Bone marrow (tissue), 2 donors: ENCODE data around the gene MTMR1.

ENCODE experiments used
- DNase-seq, 2 donors: peaks; one replicate each; lab custom pipeline; 2025; lab: John Stamatoyannopoulos, UW

MTMR1 gene

GRCh38 chrX:150763303-150763797, 70.2 kb downstream of the MTMR1 start:
- DNase-seq = no peak

DNA sequence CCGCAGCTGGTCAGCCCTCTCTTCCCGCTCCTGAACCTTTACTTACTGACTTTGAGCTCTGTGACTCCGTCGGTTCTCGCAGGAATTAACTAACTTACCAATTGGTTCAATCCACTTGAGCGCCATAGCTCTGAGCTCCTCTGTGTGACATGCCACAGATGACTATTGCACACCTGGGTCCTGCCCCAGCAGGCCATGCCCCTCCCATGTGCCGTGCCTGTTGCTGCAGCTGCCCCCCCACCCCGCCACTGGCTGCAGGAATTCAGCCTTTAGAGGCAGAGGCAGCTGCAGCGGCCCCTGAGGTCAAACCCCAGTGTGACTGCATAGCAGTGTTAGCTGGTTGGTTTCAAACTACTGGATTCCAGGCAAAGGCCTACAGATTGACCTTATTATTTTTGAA, 70.6 kb downstream of the MTMR1 start:
- no peak for DNase-seq

GRCh38 chrX:150765237-150765636, 72.0 kb downstream of the MTMR1 start:
- DNase-seq = no peak

GRCh38 chrX:150765782-150766350, 72.7 kb downstream of the MTMR1 start:
- DNase-seq = no peak

DNA sequence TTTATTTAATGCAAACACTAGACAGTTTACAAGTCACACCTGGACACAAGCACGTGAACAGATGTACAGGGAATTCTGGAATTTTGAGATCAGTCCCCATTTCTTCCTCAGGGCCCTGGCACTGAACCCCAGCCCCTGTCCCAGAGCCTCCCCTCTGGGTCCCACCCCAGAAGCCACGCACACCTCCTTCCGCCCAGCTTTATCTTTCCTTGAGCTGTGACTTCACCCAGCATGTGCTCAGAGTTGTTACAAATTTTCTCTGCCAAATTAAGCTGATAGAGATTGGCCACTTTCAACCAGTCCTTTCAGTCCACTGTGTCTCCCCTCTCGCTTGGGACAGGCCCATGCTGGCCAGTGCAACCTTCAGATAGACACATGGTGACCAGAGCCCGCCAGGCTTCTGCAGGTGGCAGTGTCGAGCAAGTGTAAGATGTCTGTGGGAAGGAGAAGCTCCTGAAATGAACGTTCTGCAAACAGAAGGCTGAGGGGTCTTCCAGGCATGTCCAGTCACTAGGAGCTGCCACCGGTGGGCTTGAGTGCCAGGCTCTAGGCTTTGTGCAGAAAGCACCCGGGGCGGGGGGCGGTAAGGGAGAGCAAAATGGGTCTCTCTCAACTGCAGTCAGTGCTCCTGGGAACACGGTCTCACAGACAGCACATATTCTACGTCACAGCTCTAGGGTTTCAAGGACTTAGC, 73.3 kb downstream of the MTMR1 start:
- DNase-seq = no peak

GRCh38 chrX:150767045-150767395, 73.8 kb downstream of the MTMR1 start:
- DNase-seq = no peak

- peak in 1 of 2 donors; percentile 0 for DNase-seq
Measured at GRCh38 chrX:150767475-150768131, 74.4 kb downstream of the MTMR1 start.

DNA sequence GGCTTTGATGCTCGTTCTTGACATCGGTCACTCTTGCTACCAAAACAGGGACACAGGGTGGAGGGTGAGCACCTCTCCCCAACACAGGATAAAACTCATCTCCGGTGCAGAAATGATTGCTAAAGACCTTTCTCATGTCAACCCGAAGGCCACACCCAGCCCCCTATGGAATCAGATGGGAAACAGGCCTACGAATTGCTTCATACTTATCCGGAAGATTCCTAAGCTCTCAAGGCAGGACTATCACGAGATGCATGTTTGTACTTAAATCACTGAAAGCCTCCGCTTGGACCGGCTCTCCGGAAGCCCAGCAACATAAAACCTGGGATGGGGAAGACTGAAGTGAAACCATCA, 74.9 kb downstream of the MTMR1 start:
- DNase-seq = no peak

GRCh38 chrX:150768580-150769190, 75.5 kb downstream of the MTMR1 start:
- no peak for DNase-seq

DNA sequence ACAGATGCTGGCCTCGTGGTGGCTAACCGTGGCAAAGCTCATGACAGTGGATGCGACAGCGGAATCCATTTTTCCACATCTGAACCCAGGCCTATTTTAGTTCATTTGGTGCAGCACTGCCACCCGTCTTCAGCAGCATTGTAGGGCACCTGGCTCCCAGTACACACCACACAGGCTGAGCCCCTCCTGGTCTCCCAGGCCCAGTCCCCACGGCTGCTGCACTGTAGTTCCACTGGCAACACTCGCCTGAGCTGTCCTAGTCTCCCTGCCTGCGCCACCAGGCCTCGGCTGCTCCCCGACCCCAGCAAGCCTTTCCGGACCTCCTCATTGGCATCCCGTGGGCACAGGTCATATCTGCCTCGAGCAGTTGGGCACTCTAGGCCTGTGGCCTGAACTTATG, 76.2 kb downstream of the MTMR1 start:
- no peak for DNase-seq

GRCh38 chrX:150770623-150771022, 77.4 kb downstream of the MTMR1 start:
- no peak for DNase-seq

GRCh38 chrX:150771116-150771515, 77.9 kb downstream of the MTMR1 start:
- DNase-seq = no peak

DNA sequence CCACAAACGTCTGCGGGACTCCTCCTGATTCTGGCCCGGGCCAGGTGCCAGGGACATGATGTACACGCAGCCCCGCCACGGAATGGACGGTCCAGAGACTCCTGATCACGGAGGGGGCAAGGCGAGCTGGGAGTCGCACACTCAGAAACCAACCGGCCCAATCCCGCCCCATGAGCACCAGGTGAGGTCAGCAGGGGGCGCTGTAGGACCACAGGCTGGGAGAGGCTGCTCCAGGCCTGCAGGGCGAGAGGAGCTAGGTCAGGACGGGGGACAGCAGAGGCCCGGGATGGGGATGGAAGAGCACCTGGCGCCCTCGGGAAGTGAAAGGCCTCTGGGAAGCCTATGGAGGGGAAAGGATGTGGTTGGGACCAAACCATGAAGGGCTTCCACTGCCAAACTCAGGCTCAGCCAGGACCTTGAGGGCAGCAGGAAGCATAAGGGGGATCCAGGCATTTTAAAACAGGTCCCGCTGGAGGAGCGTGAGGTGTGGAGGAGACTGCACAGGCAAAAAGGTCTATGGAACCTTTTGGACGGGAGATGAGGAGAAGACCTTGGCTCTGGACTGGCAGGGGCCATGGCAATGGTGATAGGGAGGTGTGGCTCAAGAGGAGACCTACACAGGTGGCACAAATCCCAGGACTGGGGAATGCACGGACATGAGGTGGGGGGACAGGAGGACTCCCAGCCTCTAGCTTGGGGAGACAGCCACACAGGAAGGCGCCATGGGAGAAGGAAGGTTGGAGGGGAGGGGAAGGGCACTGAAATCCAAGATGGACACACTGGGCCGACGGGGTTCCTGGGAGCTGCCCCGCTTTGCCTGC, 79.2 kb downstream of the MTMR1 start:
- peak in 1 of 2 donors; percentile 28 for DNase-seq

DNA sequence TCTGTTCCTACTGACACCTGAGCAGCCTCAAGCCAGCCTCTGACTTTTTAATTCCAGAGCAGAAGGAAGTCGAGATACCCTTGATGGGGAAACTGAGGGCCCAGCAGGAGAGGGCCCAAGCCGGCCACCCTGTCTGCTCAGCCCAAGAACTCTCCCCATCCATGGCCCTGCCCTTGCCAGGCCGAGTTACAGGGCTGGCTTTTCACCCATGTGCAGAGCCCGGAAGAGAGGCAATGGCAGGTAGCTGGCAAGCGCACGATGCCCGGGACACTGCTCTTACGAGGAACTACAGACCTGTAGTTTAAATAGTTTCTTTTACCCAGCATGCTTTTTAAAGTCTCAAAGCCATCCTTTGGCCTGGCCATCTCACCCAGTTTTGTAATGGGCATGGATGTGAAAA, 79.9 kb downstream of the MTMR1 start:
- DNase-seq = no peak

DNA sequence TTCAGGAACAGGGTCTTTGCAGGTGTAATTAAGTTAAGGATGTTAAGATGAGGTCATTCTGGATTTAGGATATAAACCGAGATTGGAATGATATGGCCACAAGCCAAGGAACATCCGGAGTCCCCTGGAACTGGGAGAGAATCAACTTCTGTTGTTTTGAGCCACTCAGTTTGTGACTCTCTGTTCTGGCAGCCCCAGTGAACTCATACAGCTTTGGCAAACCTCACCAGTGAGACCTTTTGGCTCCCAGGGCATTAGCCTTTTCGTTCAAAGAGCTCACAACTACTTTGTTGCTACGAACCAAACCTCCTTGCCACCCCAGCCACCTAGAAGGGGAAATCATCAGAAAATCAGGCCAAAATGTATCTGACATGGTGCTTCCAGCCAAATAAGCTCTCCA, 80.4 kb downstream of the MTMR1 start:
- no peak for DNase-seq

DNA sequence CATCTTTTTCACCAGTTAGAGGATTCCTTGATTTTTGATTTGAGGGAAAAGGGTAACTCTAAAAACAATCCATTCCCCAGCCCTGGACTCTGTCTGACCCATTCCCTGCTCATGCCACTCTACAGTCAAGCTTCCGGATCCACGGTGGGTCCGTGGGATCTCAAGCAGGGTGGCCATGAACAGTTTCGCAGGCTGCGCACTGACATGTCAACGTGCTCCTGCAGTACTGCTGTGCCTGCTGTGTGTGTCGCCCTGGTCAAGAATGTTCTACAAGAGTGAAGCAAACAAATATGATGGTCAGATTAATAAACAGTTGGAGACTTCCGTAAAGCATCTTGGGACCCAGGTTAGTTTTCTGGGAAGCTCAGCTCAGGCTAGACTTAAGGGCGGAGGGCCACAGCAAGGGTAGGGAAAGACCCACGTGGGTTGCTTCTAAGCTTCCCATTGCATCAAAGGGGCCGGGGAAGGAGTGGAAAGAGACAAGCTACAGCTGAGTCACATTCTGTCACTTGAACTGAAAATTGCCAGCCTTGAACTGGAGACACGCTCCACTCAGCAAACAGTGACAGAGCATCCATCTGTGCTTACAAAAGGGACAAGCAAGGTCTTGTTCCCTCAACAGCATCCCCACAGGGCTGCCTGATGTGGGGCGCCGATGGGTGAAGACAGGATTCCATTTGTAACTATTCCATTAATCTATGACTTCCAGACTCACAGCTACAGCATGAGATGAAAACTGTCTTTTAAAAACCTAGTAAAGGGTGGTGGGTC, 81.8 kb downstream of the MTMR1 start:
- DNase-seq = no peak

DNA sequence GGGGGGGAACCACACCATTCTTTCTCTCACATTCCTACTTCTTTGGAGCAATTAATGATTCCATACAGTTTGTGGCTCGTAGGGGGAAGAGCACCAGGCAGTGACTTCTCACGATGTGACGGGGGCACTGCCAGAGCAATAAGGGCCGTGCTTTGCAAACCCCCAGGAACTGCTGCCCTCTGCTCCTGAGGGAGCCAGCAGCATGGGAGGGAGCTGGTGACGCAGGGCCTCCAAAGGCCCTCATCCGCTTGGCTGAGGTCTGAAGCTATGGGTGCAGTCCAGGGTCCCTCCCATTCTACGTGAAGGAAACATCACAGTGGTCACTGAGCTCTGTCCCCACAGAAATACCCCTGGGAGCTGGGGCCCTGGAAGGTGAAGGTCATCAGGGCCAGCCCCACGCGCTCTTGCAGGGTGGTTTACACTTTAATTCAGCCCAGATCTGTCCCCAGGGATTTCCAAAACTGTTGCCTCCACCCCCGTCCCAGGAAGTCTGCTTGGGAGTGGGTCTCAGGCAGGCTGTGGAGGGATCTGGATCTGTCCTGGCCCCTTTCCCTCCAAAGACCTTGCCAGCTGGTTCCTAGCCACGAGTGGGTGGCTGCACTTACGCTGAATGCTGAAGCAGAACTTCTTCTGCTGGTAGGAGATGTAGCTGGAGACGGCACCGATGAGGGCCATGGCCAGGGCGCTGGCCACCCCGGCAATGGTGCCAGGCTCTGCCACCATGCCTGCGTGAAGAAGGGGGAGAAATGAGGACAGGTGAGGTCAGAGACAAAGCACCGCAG, 82.6 kb downstream of the MTMR1 start:
- no peak for DNase-seq

DNA sequence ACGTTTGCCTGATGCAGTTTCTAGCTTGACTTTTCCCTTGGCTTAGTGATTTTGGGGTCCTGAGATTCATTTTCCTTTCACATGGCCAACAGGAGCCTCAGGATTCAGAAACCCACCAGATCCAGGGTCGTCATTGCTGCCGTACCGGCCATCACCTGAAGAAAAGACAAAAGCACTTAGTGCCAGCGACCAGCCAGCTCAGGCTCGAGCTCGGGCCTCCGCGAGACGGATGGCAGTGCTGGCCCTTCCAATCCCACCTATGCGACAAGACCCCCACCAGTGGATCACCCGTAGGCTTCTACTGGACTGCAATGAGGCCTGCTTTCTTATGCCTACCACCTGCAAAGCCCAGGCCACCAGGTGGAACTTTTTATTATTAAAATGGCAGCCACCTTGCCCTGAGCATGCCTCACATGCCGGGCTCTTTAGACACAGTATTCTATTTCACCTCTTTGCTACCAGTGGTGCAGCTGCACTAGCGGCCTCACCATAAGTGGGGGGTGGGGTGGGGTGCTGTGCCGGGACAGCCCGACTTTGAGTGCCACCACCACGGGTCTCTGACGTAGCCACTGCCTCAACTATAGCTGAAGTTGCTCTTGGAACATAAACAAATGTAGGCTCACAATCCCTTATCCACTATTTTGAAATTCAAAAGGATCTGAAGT, 84.3 kb downstream of the MTMR1 start:
- no peak for DNase-seq

DNA sequence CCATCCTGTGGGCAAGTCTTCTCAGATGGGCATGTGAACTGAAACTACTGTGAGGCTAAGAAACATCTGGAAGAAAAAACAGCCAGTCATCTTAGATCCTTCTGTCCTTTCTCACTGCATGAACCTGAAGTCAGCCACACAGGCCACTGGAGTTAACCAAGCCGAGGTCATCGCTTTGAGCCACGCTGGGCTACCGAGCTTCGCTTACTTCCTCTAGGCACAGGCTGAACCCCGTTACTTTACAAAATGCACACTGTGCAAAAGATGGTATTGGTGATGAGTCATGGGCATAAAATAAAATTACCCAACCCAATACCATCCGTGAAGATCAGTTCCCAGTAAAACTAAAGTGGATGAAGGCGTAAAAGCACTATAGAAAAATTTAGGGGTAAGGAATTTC, 86.2 kb downstream of the MTMR1 start:
- no peak for DNase-seq

- DNase-seq = no peak
Measured at GRCh38 chrX:150781677-150782076, 88.5 kb downstream of the MTMR1 start.
